DOHH2 (cell line): Measurements from ENCODE around the gene BIK.
A peak's percentile ranks its signal among the peaks of the same experiment; 100 is the strongest.

Experiments
- H3F3A ChIP-seq: fragments of 200-600 bp; sonication (generic), shearing (Covaris generic); 2 replicates; pipeline ENCODE4 v1.6.0; 2016; ENCODE audit warnings: antibody characterized with exemption, mild to moderate bottlenecking; ENCODE audit not compliant: control insufficient read depth, insufficient read depth
- H3K27ac ChIP-seq: fragments of 200-600 bp; sonication (generic); 2 replicates; pipeline ENCODE4 v1.5.1; 2014; ENCODE audit warnings: low read depth, mild to moderate bottlenecking, low read length, moderate library complexity
- H3K27me3 ChIP-seq: fragments of 200-600 bp; sonication (generic); 2 replicates; pipeline ENCODE4 v1.6.1; 2014; ENCODE audit warnings: mild to moderate bottlenecking, low read length, mixed read lengths; ENCODE audit not compliant: control insufficient read depth
- H3K36me3 ChIP-seq: fragments of 200-600 bp; sonication (generic); 2 replicates; pipeline ENCODE4 v1.6.1; 2014; ENCODE audit warnings: mild to moderate bottlenecking, low read length, moderate library complexity, mixed read lengths; ENCODE audit not compliant: control insufficient read depth
- H3K4me1 ChIP-seq: fragments of 200-600 bp; sonication (generic); 2 replicates; pipeline ENCODE4 v1.6.1; 2014; ENCODE audit warnings: mild to moderate bottlenecking, low read length, mixed read lengths; ENCODE audit not compliant: control insufficient read depth
- H3K4me2 ChIP-seq: fragments of 200-600 bp; sonication (generic); 2 replicates; pipeline ENCODE4 v1.6.0; 2014; ENCODE audit warnings: mild to moderate bottlenecking, low read length, moderate library complexity
- H3K4me3 ChIP-seq: fragments of 200-600 bp; sonication (generic); 2 replicates; pipeline ENCODE4 v1.5.1; 2014; ENCODE audit warnings: mild to moderate bottlenecking, low read length, mixed read lengths
- H3K79me2 ChIP-seq: fragments of 200-600 bp; sonication (generic); 2 replicates; pipeline ENCODE4 v1.6.1; 2014; ENCODE audit warnings: mild to moderate bottlenecking, low read length, mixed read lengths; ENCODE audit not compliant: control insufficient read depth
- H3K9me2 ChIP-seq: fragments of 200-600 bp; sonication (generic); replicated peaks from 2 replicates; pipeline ENCODE4 v1.6.1; 2014; ENCODE audit warnings: mild to moderate bottlenecking, low read length, mixed read lengths; ENCODE audit not compliant: control insufficient read depth
- H3K9me3 ChIP-seq: fragments of 200-600 bp; sonication (generic); 2 replicates; pipeline ENCODE4 v1.6.1; 2014; ENCODE audit warnings: antibody characterized with exemption, low read length, mixed read lengths; ENCODE audit not compliant: control insufficient read depth, insufficient read depth
- H4K20me1 ChIP-seq: fragments of 200-600 bp; sonication (generic); 2 replicates; pipeline ENCODE4 v1.6.0; 2014; ENCODE audit warnings: low read depth, mild to moderate bottlenecking, antibody characterized with exemption, low read length, moderate library complexity; ENCODE audit not compliant: control insufficient read depth, insufficient read depth
- CTCF ChIP-seq: fragments of 200-600 bp; sonication (generic); IDR thresholded peaks from one replicate; pipeline ENCODE4 v1.5.1; 2014; ENCODE audit warnings: antibody characterized with exemption, mild to moderate bottlenecking, low read depth, low read length; ENCODE audit not compliant: poor library complexity, severe bottlenecking
- EZH2phosphoT487 ChIP-seq: fragments of 200-600 bp; sonication (generic); IDR thresholded peaks from 2 replicates; pipeline ENCODE4 v1.6.1; 2017; ENCODE audit warnings: borderline replicate concordance, mild to moderate bottlenecking, antibody characterized with exemption, low read length, moderate library complexity, mixed read lengths

The BIK gene

DNA sequence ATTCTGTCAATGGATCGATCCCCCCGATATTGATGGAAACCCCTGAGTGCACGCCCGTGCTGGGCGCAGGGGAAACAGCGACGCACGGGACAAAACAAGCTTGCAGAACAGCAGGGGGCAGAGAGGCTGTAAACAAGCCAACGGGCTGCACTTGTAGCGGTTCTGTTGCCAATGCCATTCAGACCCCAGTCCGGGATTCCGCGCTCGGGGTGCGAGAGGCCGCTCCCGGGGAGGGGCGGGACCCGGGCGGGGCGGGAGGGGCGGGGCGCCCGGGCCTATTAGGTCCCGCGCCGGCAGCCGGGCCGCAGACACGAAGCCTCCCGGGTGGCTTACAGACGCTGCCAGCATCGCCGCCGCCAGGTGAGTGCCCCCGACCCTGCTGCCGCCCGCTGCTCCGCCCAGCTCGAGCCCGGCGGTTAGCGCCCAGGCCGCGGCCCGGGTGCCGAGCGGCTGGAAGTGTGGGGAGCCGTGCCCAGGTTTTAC is at the start of gene BIK:
TSS of gene BIK (plus strand) at position 307 of the 483 bp plus-strand sequence. CDS start 13,273 bp downstream, outside the sequence.
- no peaks in the 10 kb centered on the region for H3F3A ChIP-seq
- H3K9me2 ChIP-seq = no peaks in the 10 kb centered on the region
- peak within 1 kb of the TSS; percentile 98 for H3K4me2 ChIP-seq
- no peak within 1 kb of the TSS for H3K27ac ChIP-seq
- H3K36me3 ChIP-seq = no peaks in the 10 kb centered on the region
- peak within 1 kb of the TSS; percentile 84 for H3K4me3 ChIP-seq
- no peaks in the 10 kb centered on the region for H3K79me2 ChIP-seq
- H4K20me1 ChIP-seq = no peaks in the 10 kb centered on the region
- peaks cover 26% of the 10 kb centered on the region for H3K4me1 ChIP-seq
- H3K9me3 ChIP-seq = no peaks in the 10 kb centered on the region
- TF ChIP-seq EZH2phosphoT487 = no peak
- TF ChIP-seq CTCF = peak; percentile 43
- H3K27me3 ChIP-seq = peaks cover 59% of the 10 kb centered on the region

- TF ChIP-seq EZH2phosphoT487 (no peak), CTCF (no peak)
Observed at GRCh38 chr22:43066134-43066533, 44.4 kb upstream of the BIK start.

GRCh38 chr22:43066844-43067385 is 43.6 kb upstream of the BIK start:
- Histone ChIP-seq H4K20me1 (no peaks in the 10 kb centered on the region), H3K4me3 (no peak overlapping the region), H3K4me1 (no peaks in the 10 kb centered on the region), H3F3A (no peaks in the 10 kb centered on the region), H3K27ac (no peak overlapping the region), H3K9me2 (no peaks in the 10 kb centered on the region), H3K9me3 (no peaks in the 10 kb centered on the region), H3K79me2 (no peaks in the 10 kb centered on the region), H3K4me2 (no peak overlapping the region), H3K36me3 (no peaks in the 10 kb centered on the region), H3K27me3 (no peaks in the 10 kb centered on the region)
- TF ChIP-seq CTCF = no peak
- no peak for TF ChIP-seq EZH2phosphoT487

More at GRCh38 chr22:43066134-43066533, 44.4 kb upstream of the BIK start:
- Histone ChIP-seq H3K9me2 (no peaks in the 10 kb centered on the region), H3F3A (no peaks in the 10 kb centered on the region), H4K20me1 (no peaks in the 10 kb centered on the region), H3K4me1 (no peaks in the 10 kb centered on the region), H3K4me2 (no peak overlapping the region), H3K36me3 (no peaks in the 10 kb centered on the region), H3K79me2 (no peaks in the 10 kb centered on the region), H3K4me3 (no peak overlapping the region), H3K27ac (no peak overlapping the region), H3K27me3 (no peaks in the 10 kb centered on the region), H3K9me3 (no peaks in the 10 kb centered on the region)
